ENCODE measurements around the gene ANKFN1.

ANKFN1 gene

GRCh38 chr17:56290802-56291118, 137.5 kb downstream of the ANKFN1 start:
- DNase-seq = no peak

DNA sequence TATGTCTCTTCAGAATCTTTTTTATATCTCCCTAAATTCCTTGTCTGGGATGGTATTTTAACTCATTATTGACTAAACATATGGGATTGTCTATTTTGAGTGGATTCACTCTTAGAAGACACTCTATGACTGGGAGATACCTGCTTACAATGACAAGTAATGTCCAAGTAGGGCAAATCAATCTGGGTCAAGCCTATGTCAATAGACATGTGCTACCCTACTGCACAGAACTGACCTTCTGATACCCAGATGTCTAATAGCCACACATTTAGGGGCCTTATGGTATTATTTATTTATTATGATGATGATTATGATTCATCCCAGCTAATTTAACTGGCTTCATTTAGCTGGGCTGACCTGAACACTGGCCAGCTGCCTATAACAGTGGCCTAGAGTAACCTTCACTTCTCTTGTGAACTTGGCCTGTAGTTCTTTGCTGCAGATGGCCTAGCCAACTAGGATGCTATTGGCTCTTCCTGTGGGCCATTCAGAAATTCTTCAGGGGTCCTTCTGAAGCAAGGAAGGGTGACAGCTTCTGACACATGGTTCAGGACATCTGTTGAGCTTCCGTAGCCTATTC, 138.0 kb downstream of the ANKFN1 start:
- no peak for DNase-seq

GRCh38 chr17:56292010-56292409, 138.7 kb downstream of the ANKFN1 start:
- DNase-seq = no peak

- no peak for DNase-seq
These were observed 139.3 kb downstream of the ANKFN1 start for GRCh38 chr17:56292578-56292977.

GRCh38 chr17:56297184-56297583, 143.9 kb downstream of the ANKFN1 start:
- no peak for DNase-seq

GRCh38 chr17:56298846-56299245, 145.6 kb downstream of the ANKFN1 start:
- DNase-seq = no peak

GRCh38 chr17:56300144-56300543, 146.9 kb downstream of the ANKFN1 start:
- DNase-seq = no peak

GRCh38 chr17:56305007-56305406, 151.7 kb downstream of the ANKFN1 start:
- DNase-seq = no peak

DNA sequence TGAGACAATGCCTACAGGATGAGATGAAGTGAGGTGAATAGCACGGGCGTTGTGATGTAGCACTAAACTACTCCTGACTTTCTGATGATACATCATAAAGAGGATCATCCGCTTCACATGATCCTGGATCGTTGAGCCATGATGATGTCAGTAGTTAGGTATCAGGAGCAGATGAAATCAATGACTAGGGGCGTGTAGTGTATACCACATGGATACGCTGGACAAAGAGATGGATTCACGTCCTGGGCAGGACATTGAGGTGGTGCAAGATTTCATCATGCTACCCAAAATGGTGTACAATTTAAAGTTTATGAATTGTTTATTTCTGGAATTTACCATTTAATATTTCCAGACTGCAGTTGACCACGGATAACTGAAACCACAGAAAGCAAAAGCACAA, 156.6 kb downstream of the ANKFN1 start:
- DNase-seq = no peak

GRCh38 chr17:56310782-56311181, 157.5 kb downstream of the ANKFN1 start:
- no peak for DNase-seq

DNA sequence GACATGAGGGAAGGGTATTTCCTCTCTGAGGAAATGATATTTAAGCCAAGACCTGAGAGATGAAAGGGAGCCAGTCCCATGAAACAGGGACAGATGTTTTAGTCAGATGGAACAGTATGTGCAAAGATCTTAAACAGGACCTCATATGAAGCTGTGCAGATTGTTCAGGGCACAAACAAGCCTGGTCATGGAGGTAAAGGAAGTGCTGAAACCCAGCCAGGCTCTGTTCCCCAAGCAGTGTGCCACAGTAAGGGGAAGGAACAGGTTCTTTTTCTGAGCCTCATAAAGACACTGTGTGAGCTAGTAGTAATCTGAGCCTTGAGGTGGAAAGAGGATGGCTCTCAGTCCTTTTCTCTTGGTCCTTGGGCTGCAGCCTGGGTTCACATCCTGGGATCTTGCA, 159.9 kb downstream of the ANKFN1 start:
- no peak for DNase-seq

GRCh38 chr17:56314026-56314425, 160.8 kb downstream of the ANKFN1 start:
- no peak for DNase-seq

DNA sequence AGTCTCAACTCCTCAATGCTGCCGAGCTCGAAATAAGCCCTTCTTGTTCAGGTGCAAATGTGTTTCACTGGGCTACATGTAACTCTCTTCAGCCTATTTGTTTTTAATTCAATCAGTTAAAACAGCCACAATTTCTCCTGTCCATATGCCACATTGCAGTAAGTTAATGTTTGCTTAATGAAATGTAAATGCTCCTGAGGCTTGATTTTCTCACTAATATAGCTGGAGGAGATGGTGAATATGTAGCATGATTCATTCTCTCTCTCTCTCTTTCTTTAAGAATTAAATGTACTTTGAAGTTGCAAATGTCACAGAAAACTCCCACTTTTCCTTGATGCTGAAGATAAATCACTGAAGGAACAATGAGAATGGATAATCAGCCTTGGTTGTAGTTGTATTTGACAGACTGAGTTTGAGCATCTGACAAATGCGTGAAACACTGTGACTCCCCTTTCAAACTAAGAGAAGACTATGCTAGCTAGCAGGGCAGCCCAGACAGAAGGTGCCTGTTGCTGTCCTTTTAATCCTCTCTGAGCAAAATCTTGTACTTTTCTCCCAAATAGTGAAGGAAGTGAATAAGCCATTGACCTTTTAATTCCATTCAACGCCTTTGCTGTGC, 161.8 kb downstream of the ANKFN1 start:
- no peak for DNase-seq

DNA sequence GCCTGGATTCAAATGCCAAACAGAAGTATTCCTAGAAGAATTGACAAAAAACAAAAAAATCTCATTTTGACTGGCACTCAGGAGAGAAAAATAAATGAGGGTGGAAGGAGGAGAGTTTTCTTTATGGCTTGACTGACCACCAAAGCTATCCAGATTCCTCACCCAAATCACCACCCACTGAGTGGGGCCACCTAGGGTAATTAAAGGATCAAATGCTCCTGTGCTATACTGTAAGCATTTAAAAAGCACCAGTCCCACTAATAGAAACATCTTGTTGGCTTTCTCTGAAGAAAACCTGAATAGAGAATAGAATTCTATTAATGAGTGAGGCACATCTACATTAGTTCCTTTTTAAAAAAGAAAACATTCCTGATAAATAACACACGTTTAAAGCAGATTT, 163.3 kb downstream of the ANKFN1 start:
- no peak for DNase-seq

GRCh38 chr17:56317351-56318208, 164.3 kb downstream of the ANKFN1 start:
- DNase-seq = no peak

GRCh38 chr17:56319531-56319930, 166.3 kb downstream of the ANKFN1 start:
- no peak for DNase-seq

DNA sequence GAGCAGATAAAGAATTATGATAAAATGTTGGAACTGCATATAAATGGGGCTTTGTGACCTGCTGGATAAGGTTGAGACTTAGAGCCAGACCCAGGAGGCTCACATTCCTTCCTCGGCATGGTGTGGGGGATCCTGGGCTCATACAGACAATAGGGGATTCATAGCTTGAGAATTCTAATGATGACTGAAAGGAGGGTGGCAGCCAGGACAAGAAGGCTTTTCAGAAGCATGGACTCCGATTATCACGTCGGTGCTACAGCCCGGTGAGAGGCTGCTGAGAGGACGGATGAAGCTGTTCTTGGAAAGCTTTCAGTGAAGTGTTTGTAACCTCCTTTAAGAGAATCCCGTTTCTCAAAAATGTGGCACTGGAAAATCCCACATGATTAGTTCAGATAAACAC, 167.2 kb downstream of the ANKFN1 start:
- DNase-seq = no peak

DNA sequence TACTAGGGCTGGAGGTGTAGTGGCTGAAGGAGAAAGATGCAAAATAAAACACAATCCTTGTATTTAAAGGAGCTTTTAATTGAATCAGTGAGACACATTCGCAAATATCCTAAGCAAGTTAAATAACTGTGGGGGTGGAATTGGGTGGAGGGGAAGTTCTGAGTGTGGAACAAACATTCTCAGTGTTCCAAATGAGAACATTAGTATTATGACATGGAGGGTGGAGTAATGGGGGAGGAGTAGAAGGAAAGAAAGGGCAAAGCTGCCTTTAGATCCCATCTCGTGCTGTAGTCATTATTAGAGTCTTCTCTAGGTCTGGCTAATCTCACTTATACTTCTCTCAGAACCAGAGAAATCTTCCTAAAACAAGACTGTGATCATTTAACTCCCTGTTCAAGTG, 169.7 kb downstream of the ANKFN1 start:
- DNase-seq = no peak

GRCh38 chr17:56324676-56325075, 171.4 kb downstream of the ANKFN1 start:
- DNase-seq = no peak

GRCh38 chr17:56325313-56326000, 172.2 kb downstream of the ANKFN1 start:
- DNase-seq = no peak

GRCh38 chr17:56326001-56326359, 172.7 kb downstream of the ANKFN1 start:
- DNase-seq = no peak

DNA sequence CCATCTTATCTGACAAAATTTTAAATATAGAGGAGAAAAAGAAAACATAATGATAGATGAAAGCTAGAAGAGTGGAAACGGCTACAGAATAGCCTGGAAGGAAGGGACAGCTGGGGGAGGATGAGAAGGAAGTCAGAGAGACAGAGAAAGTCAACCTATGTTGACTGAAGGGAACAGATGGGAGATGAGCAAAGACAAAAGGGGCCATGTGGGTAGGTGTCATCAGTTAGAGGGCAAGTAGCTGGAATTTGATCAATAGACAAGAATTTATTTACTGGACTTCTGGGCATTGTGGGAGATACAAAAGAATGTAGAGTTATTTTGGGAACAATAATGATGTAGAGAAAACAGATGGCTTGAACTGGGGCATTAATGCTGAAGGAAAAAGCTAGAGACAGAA, 194.4 kb downstream of the ANKFN1 start:
- no peak for DNase-seq

DNA sequence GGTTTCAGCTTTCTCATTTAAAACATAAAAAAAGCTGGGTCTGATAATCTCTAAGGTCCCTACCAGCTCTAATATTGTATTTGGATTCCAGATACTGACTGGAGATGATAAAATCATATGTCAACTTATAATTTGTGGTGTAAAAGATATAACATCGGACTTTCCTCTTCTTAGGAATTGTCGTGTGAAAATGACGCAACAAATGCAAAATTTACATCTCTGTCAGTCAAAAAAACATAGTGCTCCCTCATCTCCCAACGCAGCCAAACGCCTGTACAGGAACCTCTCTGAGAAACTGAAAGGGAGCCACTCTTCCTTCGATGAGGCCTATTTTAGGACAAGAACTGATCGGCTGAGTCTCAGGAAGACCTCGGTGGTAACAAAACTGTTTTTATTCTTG, 197.3 kb downstream of the ANKFN1 start:
- no peak for DNase-seq

DNA sequence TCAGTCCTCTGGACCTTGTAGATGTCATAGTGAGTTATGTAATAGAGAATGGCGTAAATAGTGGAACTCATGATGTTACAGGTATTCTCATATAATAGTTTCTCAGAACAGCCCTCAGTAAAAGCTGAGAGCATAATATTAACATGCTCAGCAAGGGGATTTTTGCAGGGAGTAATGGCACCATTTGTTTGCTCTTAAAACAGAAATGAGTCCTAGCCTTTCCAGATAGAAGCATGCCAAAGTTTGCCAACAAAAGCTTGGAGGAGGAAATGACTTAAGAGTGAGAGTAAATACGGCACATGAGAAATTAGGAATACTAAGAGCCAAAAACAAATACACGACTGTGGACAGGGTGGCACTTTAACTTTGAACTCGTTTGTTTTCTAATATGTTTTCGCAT, 198.4 kb downstream of the ANKFN1 start:
- no peak for DNase-seq

Measured in activated CD4-positive, alpha-beta T cell treated with anti-CD3 and anti-CD28 coated beads for 4 hours (primary cell).